A549 (cell line): Measurements from ENCODE around the gene LTB. TPM values are rescaled to one million over a fixed set of nuclear protein-coding genes. Genes with fewer than 3 reads are reported as not detected.

ENCODE experiments used
- ATAC-seq, 2 experiments: fragments of 200-7000 bp in 1 of 2; fragments of >200 bp in 1 of 2; cut with Nextera tagmentation in 1 of 2; cut with Tn5 transposase in 1 of 2; 3 replicates each; pipeline versions ENCODE4 v1.8.0 to v1.9.1; 2018 to 2020; ENCODE audit warnings: mild to moderate bottlenecking in 1 of 2, moderate library complexity in 1 of 2
- CTCF ChIA-PET: fragments of 300-600 bp; sonication (Branson Sonifier 250); formaldehyde crosslinking; extraction: SDS; loops from one replicate; lab custom pipeline; 2021; ENCODE audit warnings: antibody characterized with exemption, inconsistent platforms; lab: Yijun Ruan, JAX
- POLR2A ChIA-PET: fragments of 350-600 bp; formaldehyde crosslinking; extraction: SDS; loops from one replicate; lab custom pipeline; 2021; ENCODE audit warnings: antibody characterized with exemption, inconsistent platforms; lab: Yijun Ruan, JAX
- DNase-seq, 2 experiments: peaks; one replicate each; pipeline versions ENCODE4 v3.0.0 to v3.0.0-alpha.2; 2011 to 2016; ENCODE audit warnings: low read depth in 1 of 2, low spot score in 1 of 2
- FAIRE-seq: peaks from 2 replicates; lab custom pipeline; 2011; peaks lifted over from hg19 to GRCh38; lab: Jason Lieb, UNC
- H3K27ac ChIP-seq, 2 experiments: fragments of >200 bp; sonication (Bioruptor Twin); formaldehyde crosslinking; 3 replicates each; pipeline ENCODE4 v1.5.1; 2016 to 2017
- H3K4me1 ChIP-seq: fragments of >200 bp; sonication (Bioruptor Twin); formaldehyde crosslinking; 3 replicates; pipeline ENCODE4 v1.6.1; 2016
- H3K4me2 ChIP-seq: fragments of >200 bp; sonication (Bioruptor Twin); formaldehyde crosslinking; 3 replicates; pipeline ENCODE4 v1.6.1; 2016
- H3K4me3 ChIP-seq: fragments of >200 bp; sonication (Bioruptor Twin); formaldehyde crosslinking; 3 replicates; pipeline ENCODE4 v1.5.1; 2016
- H3K9me3 ChIP-seq: fragments of >200 bp; sonication (Bioruptor Twin); formaldehyde crosslinking; 3 replicates; pipeline ENCODE4 v1.6.1; 2016
- BHLHE40 ChIP-seq: IDR thresholded peaks from 2 replicates; pipeline ENCODE4 v1.6.1; 2012; ENCODE audit warnings: low read depth, low read length, inconsistent platforms
- CBX2 ChIP-seq: fragments of 200-600 bp; sonication (generic); IDR thresholded peaks from 2 replicates; pipeline ENCODE4 v1.6.1; 2016; ENCODE audit warnings: low read depth, mild to moderate bottlenecking, borderline replicate concordance
- CBX8 ChIP-seq: fragments of 200-600 bp; sonication (generic); IDR thresholded peaks from 2 replicates; pipeline ENCODE4 v1.6.1; 2016
- CEBPB ChIP-seq, 2 experiments: fragments of >200 bp in 1 of 2; sonication (Bioruptor Twin) in 1 of 2; formaldehyde crosslinking in 1 of 2; IDR thresholded peaks; 2 replicates each; pipeline ENCODE4 v1.6.1; 2012 to 2016
- E2F6 ChIP-seq: IDR thresholded peaks from 2 replicates; pipeline ENCODE4 v1.6.1; 2012; ENCODE audit warnings: low read depth, borderline replicate concordance
- EHF ChIP-seq: fragments of 250-450 bp; sonication (Bioruptor Pico); IDR thresholded peaks from 2 replicates; pipeline ENCODE4 v1.5.0; 2020; ENCODE audit warnings: mild to moderate bottlenecking
- EHMT2 ChIP-seq: fragments of 200-600 bp; sonication (generic); IDR thresholded peaks from 2 replicates; pipeline ENCODE4 v1.6.1; 2016; ENCODE audit warnings: antibody characterized with exemption, low read depth, mild to moderate bottlenecking, moderate library complexity
- EP300 ChIP-seq, 2 experiments: fragments of >200 bp; sonication (Bioruptor Twin); formaldehyde crosslinking; IDR thresholded peaks; 2 replicates in 1 of 2; 3 replicates in 1 of 2; pipeline ENCODE4 v1.6.1; 2016 to 2017
- ESRRA ChIP-seq: fragments of 150-350 bp; IDR thresholded peaks from 2 replicates; pipeline ENCODE4 v1.6.1; 2014; ENCODE audit warnings: mild to moderate bottlenecking, low read length, borderline replicate concordance
- FOSB ChIP-seq: fragments of 250-450 bp; sonication (Bioruptor Pico); IDR thresholded peaks from 2 replicates; pipeline ENCODE4 v1.5.0; 2020; ENCODE audit warnings: mild to moderate bottlenecking, moderate library complexity
- FOXS1 ChIP-seq: fragments of 250-450 bp; sonication (Bioruptor Pico); IDR thresholded peaks from 2 replicates; pipeline ENCODE4 v1.5.0; 2020; ENCODE audit warnings: mild to moderate bottlenecking, moderate library complexity
- HOXB13 ChIP-seq: fragments of 250-450 bp; sonication (Bioruptor Pico); IDR thresholded peaks from 2 replicates; pipeline ENCODE4 v1.5.0; 2020; ENCODE audit warnings: low read depth, mild to moderate bottlenecking, moderate library complexity
- HOXB5 ChIP-seq: fragments of 250-450 bp; sonication (Bioruptor Pico); IDR thresholded peaks from 2 replicates; pipeline ENCODE4 v1.5.0; 2020; ENCODE audit warnings: mild to moderate bottlenecking, moderate library complexity
- JUN ChIP-seq, 2 experiments: fragments of >200 bp; sonication (Bioruptor Twin); formaldehyde crosslinking; IDR thresholded peaks; 2 replicates in 1 of 2; 3 replicates in 1 of 2; pipeline ENCODE4 v1.6.1; 2016 to 2017
- JUNB ChIP-seq: fragments of >200 bp; sonication (Bioruptor Twin); formaldehyde crosslinking; IDR thresholded peaks from 2 replicates; pipeline ENCODE4 v1.6.1; 2016
- KDM5A ChIP-seq: fragments of 200-600 bp; sonication (generic); IDR thresholded peaks from 2 replicates; pipeline ENCODE4 v1.6.1; 2016; ENCODE audit warnings: antibody characterized with exemption, mild to moderate bottlenecking
- MAFK ChIP-seq: fragments of 450-650 bp; IDR thresholded peaks from 2 replicates; pipeline ENCODE4 v1.6.1; 2014; ENCODE audit not compliant: partially characterized antibody
- MAX ChIP-seq: IDR thresholded peaks from 2 replicates; pipeline ENCODE4 v1.6.1; 2012
- NFE2L2 ChIP-seq: fragments of 150-350 bp; conservative IDR thresholded peaks from 2 replicates; pipeline ENCODE4 v1.6.1; 2014; ENCODE audit warnings: low read length
- PHF8 ChIP-seq: fragments of 200-600 bp; sonication (generic); IDR thresholded peaks from 2 replicates; pipeline ENCODE4 v1.6.1; 2016; ENCODE audit warnings: low read depth, mild to moderate bottlenecking, antibody characterized with exemption, moderate library complexity, borderline replicate concordance
- POLR2AphosphoS2 ChIP-seq: conservative IDR thresholded peaks from 2 replicates; pipeline ENCODE4 v1.6.1; 2012; ENCODE audit warnings: low read length, improper control_type of control experiment, inconsistent platforms
- RCOR1 ChIP-seq: fragments of 150-350 bp; IDR thresholded peaks from 2 replicates; pipeline ENCODE4 v1.6.1; 2014; ENCODE audit warnings: antibody characterized with exemption, low read length, low read depth
- RNF2 ChIP-seq: fragments of 200-600 bp; sonication (generic); IDR thresholded peaks from 2 replicates; pipeline ENCODE4 v1.6.1; 2016; ENCODE audit warnings: low read depth, mild to moderate bottlenecking, antibody characterized with exemption, moderate library complexity, borderline replicate concordance
- SMC3 ChIP-seq: fragments of >200 bp; sonication (Bioruptor Twin); formaldehyde crosslinking; IDR thresholded peaks from 3 replicates; pipeline ENCODE4 v1.6.1; 2018; ENCODE audit warnings: inconsistent platforms
- TFCP2L1 ChIP-seq: fragments of 250-450 bp; sonication (Bioruptor Pico); IDR thresholded peaks from 2 replicates; pipeline ENCODE4 v1.5.0; 2021; ENCODE audit warnings: mild to moderate bottlenecking
- TP53 ChIP-seq: fragments of 250-450 bp; sonication (Bioruptor Pico); IDR thresholded peaks from 2 replicates; pipeline ENCODE4 v1.5.0; 2021; ENCODE audit warnings: mild to moderate bottlenecking, moderate library complexity
- ZC3H11A ChIP-seq: fragments of 450-650 bp; IDR thresholded peaks from 2 replicates; pipeline ENCODE4 v1.6.1; 2014; ENCODE audit warnings: antibody characterized with exemption, mild to moderate bottlenecking
- ZFP36 ChIP-seq: fragments of 450-650 bp; IDR thresholded peaks from 2 replicates; pipeline ENCODE4 v1.6.1; 2014; ENCODE audit warnings: borderline replicate concordance; ENCODE audit not compliant: partially characterized antibody
- ZNF302 ChIP-seq: fragments of 250-450 bp; sonication (Bioruptor Pico); IDR thresholded peaks from 2 replicates; pipeline ENCODE4 v1.9.0; 2021; ENCODE audit warnings: inconsistent platforms, mild to moderate bottlenecking, moderate library complexity
- WGBS: methylation state at CpG from one replicate; pipeline ENCODE4 v1.1.6; 2017; ENCODE audit errors: missing lambda C conversion rate; 5-methylcytosine and 5-hydroxymethylcytosine counted together
- polyA plus RNA-seq, 4 experiments: library from polyadenylated mRNA; depleted of rRNA in 3 of 4; stranded (reverse); fragments of >200 nt; fragmentation: RNase III in 1 of 4; extraction: RNeasy Plus Mini Kit Qiagen cat#74134 plus additional on column Dnase treatment in 1 of 4; gene quantifications; 2 replicates in 3 of 4; 3 replicates in 1 of 4; pipeline ENCODE4 v1.2.3, GENCODE V29; 2011 to 2017
- TF ChIP-seq, protein P1 (sequence below): fragments of 250-450 bp; sonication (Bioruptor Pico); IDR thresholded peaks from 2 replicates; pipeline ENCODE4 v1.5.0; 2020; ENCODE audit warnings: low read depth, mild to moderate bottlenecking, moderate library complexity
- TF ChIP-seq, protein P2 (sequence below): fragments of >200 bp; sonication (Bioruptor Twin); formaldehyde crosslinking; IDR thresholded peaks from 3 replicates; pipeline ENCODE4 v1.6.1; 2016
- TF ChIP-seq, protein P3 (sequence below): fragments of >200 bp; sonication (Bioruptor Twin); formaldehyde crosslinking; IDR thresholded peaks from 3 replicates; pipeline ENCODE4 v1.5.1; 2016

The LTB gene
- polyA plus RNA-seq, 2 of the 4 experiments (the other 2 are of a cell fraction): 0.14 to 0.26 TPM

- POLR2A ChIA-PET: interaction anchor here (0.6 to 1.4 kb wide), 8 partner anchors 18 to 1465 kb away, joined by 3 to 6 read pairs (median 4); partner anchors contain the start of gene HSPA1B
- H3K4me1 ChIP-seq: peaks cover 14% of the 10 kb centered on the region
- H3K9me3 ChIP-seq: no peaks in the 10 kb centered on the region
- WGBS: under 1% methylated on average over 25 of the region's 25 CpGs
- peak within 1 kb of the TSS; percentile 57 for H3K4me3 ChIP-seq
- TF ChIP-seq TP53 (no peak), ZC3H11A (no peak), FOXS1 (CRISPR knock-in tag) (no peak), CEBPB (IDR thresholded peaks at IDR 0.05) (peak in 1 of 2 experiments; percentile 31; a peak in 1 of 4 replicates), CBX2 (no peak), JUN (IDR thresholded peaks at IDR 0.05) (peak; percentile 39 to 50; a peak in 1 of 5 replicates), MAX (peak; percentile 66; the same call in 1 of the 2 replicates), E2F6 (no peak), MAFK (no peak), CBX8 (no peak), RCOR1 (no peak), JUNB (no peak), ZFP36 (no peak), EHMT2 (no peak), BHLHE40 (no peak)
- TF ChIP-seq, protein P1, sequence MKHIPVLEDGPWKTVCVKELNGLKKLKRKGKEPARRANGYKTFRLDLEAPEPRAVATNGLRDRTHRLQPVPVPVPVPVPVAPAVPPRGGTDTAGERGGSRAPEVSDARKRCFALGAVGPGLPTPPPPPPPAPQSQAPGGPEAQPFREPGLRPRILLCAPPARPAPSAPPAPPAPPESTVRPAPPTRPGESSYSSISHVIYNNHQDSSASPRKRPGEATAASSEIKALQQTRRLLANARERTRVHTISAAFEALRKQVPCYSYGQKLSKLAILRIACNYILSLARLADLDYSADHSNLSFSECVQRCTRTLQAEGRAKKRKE (CRISPR knock-in tag): no peak
- H3K27ac ChIP-seq: peak within 1 kb of the TSS; percentile 87 to 90
- FAIRE-seq (no peak), ATAC-seq (peak; percentile 93 to 95), DNase-seq (peak; percentile 85 to 97)
- CTCF ChIA-PET: interaction anchor here (0.6 to 15.7 kb wide), 21 partner anchors 10 to 777 kb away, joined by 3 to 331 read pairs (median 4); partner anchors contain the start of genes AIF1, LST1, LTB and NCR3
- peak within 1 kb of the TSS; percentile 67 for H3K4me2 ChIP-seq
These were observed 35.1 kb downstream of the LTB start, which contains the start of gene NFKBIL1 for GRCh38 chr6:31546958-31547726. Gene NFKBIL1, plus strand, starts transcription at chr6:31547608. Its CDS starts 87 bp downstream, at chr6:31547695.

GRCh38 chr6:31546339-31546957 is 35.8 kb downstream of the LTB start, which contains the start of gene ATP6V1G2:
Gene ATP6V1G2, minus strand, starts transcription at chr6:31546608. Its CDS starts 49 bp downstream, at chr6:31546559.
- Histone ChIP-seq H3K9me3 (no peaks in the 10 kb centered on the region), H3K27ac (peak within 1 kb of the TSS; percentile 87 to 90), H3K4me1 (peaks cover 14% of the 10 kb centered on the region), H3K4me3 (peak within 1 kb of the TSS; percentile 57), H3K4me2 (peak within 1 kb of the TSS; percentile 67)
- FAIRE-seq (no peak), DNase-seq (peak; percentile 61 to 90), ATAC-seq (peak; percentile 85 to 86)
- ChIA-PET CTCF (interaction anchor here (0.6 to 15.7 kb wide), 25 partner anchors 11 to 776 kb away, joined by 3 to 331 read pairs (median 4); partner anchors contain the start of genes AIF1, LST1, LTB and LY6G5B), POLR2A (interaction anchor here (0.6 to 1.4 kb wide), 4 partner anchors 52 to 649 kb away, joined by 3 to 4 read pairs (median 3); partner anchors contain the start of gene HSPA1B)
- 19% methylated on average over 8 of the region's 11 CpGs for WGBS
- TF ChIP-seq, protein P2, sequence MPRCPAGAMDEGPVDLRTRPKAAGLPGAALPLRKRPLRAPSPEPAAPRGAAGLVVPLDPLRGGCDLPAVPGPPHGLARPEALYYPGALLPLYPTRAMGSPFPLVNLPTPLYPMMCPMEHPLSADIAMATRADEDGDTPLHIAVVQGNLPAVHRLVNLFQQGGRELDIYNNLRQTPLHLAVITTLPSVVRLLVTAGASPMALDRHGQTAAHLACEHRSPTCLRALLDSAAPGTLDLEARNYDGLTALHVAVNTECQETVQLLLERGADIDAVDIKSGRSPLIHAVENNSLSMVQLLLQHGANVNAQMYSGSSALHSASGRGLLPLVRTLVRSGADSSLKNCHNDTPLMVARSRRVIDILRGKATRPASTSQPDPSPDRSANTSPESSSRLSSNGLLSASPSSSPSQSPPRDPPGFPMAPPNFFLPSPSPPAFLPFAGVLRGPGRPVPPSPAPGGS: no peak
- TF ChIP-seq FOSB (no peak), SMC3 (peak; percentile 73), ZNF302 (CRISPR knock-in tag) (no peak), RNF2 (no peak), RCOR1 (no peak), HOXB13 (no peak), KDM5A (0 out of 2 replicates have a peak, but pooled peaks have one; percentile 38), EP300 (IDR thresholded peaks at IDR 0.05) (no peak), POLR2AphosphoS2 (no peak), TFCP2L1 (no peak), JUNB (no peak), ZC3H11A (no peak), PHF8 (no peak), BHLHE40 (no peak), ESRRA (no peak), NFE2L2 (no peak), EHF (CRISPR knock-in tag) (no peak), HOXB5 (no peak)
- TF ChIP-seq, protein P3, sequence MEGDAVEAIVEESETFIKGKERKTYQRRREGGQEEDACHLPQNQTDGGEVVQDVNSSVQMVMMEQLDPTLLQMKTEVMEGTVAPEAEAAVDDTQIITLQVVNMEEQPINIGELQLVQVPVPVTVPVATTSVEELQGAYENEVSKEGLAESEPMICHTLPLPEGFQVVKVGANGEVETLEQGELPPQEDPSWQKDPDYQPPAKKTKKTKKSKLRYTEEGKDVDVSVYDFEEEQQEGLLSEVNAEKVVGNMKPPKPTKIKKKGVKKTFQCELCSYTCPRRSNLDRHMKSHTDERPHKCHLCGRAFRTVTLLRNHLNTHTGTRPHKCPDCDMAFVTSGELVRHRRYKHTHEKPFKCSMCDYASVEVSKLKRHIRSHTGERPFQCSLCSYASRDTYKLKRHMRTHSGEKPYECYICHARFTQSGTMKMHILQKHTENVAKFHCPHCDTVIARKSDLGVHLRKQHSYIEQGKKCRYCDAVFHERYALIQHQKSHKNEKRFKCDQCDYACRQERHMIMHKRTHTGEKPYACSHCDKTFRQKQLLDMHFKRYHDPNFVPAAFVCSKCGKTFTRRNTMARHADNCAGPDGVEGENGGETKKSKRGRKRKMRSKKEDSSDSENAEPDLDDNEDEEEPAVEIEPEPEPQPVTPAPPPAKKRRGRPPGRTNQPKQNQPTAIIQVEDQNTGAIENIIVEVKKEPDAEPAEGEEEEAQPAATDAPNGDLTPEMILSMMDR: peak; percentile 79
